ENCODE results near the gene ZNF765.
"Not testable (repeated sequence)": the region's sequence is repeated elsewhere in the genome, so short reads cannot be mapped to it uniquely, and the experiment has no call there.

The ZNF765 gene

GRCh38 chr19:53394974-53395839 lies at the start of gene ZNF765:
Gene ZNF765, plus strand, starts transcription at chr19:53395149. Its CDS starts 2,867 bp downstream, at chr19:53398016.
- DNase-seq (ENCODE audit: low read depth) = peak; percentile 93

- DNase-seq (ENCODE audit: low read depth) = no peak
Observed at GRCh38 chr19:53355739-53356138, 39.2 kb upstream of the ZNF765 start.

GRCh38 chr19:53357821-53358581 lies 36.9 kb upstream of the ZNF765 start:
- DNase-seq (ENCODE audit: low read depth) = no peak

- DNase-seq (ENCODE audit: low read depth) = not testable (repeated sequence)
Observed at GRCh38 chr19:53360056-53360455, 34.9 kb upstream of the ZNF765 start.

DNA sequence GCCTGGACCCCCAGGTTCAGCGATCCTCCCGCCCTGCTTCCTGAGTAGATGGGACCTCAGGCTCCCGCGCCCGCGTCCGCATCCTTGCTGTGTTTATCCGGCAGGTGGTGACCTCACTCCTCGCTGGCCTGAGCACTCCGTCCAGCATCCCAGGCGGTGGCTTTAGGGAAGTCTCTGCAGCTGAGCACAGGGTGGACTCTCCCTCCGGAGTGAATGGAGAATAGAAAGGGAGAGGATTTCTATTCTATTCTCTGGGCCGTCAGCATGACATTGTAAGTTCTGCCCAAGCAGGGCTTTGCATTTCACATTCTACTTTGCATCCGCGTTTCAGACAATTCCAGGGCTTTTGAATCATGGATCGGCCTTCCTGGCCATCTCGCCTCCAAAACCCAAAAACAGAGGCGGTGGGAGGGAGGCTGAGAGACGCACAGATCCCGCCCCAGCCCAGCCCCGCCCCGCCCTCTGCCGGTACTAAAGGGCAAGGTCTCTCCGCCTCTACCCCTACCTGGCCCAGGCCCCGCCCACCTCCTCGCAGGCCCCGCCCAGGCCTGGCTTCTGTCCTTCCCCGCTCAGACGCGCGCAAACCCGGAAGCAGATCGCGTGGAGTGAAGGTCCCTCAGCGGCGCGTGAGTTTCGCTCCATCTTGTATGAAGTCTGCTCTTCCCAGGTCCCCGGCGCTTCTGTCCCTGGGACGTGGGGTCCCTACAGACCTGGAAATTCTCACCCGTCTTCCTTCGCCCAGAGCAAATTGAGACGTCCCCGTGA lies 29.6 kb upstream of the ZNF765 start, which contains the start of gene ZNF525:
Gene ZNF525, plus strand, starts transcription at position 572 of the 765 bp plus-strand sequence. CDS start 6,577 bp downstream, outside the sequence.
- DNase-seq (ENCODE audit: low read depth) = peak; percentile 83

DNA sequence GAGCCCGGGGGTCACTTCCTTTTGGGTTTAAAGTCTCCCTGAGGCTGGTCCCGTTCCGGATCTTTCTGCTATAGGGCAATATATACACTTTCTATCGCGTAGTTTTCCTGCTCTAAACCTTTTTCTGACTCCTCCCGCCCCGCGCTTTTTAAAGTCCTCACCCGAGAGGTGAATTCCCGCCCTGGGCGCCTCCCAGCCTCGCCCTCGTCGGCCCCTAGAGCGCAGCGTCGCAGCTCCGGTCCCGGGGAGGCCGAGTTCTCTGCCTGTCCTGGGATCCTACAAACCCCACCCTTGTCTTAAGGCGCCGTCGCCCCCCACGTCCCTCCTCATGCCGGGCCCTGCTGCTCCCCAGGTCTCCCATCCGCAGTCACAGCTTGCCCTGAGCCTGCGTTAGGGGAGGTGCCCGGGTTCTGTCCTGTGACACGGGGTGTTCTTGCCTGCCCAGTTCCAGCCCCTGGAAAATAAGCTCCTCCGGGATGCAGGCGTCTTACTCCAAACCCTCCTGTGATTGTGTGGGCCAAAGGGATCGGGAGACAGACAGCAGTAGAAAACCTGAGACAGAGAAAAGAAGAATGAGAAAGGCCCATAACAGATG lies 29.0 kb upstream of the ZNF765 start:
- peak; percentile 48 for DNase-seq (ENCODE audit: low read depth)

DNA sequence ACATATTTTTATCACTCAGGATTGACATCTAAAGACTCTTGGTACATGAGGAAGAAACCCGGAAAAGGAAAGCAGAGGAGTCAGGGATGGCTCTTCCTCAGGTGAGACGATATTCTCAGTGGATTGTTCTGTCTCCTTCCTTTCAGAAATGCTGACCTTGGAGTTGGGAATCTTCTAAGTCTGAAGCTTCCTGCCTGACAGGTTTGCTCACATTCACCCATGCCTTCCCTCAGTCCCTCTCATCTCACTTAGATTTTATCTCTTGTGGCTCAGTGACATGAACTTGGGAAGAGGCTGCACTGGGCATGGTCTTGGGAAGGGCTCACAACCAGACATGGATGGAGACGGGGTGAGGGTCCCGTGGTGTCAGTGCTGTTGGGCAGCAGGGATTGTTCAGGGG lies 22.8 kb upstream of the ZNF765 start:
- no peak for DNase-seq (ENCODE audit: low read depth)

GRCh38 chr19:53374288-53374687 lies 20.7 kb upstream of the ZNF765 start:
- DNase-seq (ENCODE audit: low read depth) = no peak

DNA sequence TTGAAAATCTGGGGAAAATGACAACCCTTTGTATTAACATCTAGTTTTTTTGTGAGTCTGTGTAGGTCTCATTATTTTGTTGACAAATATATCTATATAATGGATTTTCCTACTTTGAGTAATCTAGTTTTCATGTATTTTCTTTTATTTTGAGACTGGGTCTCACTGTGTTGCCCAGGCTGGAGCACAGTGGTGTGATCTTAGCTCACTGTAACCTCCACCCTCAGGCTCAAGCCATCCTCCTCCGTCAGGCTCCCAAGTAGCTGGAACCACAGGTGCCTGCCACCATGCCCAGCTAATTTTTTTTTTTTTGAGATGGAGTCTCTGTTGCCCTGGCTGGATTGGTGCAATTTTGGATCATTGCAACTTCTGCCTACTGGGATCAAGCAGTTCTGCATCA lies 20.2 kb upstream of the ZNF765 start:
- DNase-seq (ENCODE audit: low read depth) = no peak

DNA sequence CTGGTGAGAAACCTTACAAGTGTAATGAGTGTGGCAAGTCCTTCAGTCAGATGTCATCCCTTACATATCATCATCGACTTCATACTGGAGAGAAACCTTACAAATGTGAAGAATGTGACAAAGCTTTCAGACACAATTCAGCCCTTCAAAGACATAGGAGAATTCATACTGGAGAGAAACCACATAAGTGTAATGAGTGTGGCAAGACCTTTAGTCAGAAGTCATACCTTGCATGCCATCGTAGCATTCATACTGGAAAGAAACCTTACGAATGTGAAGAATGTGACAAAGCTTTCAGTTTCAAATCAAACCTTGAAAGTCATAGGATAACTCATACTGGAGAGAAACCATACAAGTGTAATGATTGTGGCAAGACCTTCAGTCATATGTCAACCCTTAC lies 13.6 kb upstream of the ZNF765 start:
- no peak for DNase-seq (ENCODE audit: low read depth)

- DNase-seq (ENCODE audit: low read depth) = peak; percentile 16
Observed at GRCh38 chr19:53388168-53388567, 6.8 kb upstream of the ZNF765 start.

DNA sequence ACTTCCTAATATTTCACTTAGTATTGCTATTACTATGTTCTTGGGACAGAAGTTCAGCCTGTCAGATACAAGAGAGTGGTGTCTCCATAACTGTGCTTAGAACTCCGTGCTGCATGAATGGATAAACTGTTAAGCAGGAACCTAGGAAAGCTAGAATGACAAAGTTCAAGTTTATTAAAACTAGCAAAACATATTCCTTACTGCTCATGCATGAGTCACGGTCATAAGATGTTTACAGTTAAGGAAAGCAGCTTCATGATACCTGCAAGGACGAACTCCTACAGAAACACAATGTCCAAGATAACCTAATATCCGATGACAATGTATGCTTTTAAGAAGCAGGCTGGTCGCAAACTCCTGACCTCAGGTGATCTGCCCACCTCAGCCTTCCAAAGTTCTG lies 6.0 kb upstream of the ZNF765 start:
- DNase-seq (ENCODE audit: low read depth) = peak; percentile 20

DNA sequence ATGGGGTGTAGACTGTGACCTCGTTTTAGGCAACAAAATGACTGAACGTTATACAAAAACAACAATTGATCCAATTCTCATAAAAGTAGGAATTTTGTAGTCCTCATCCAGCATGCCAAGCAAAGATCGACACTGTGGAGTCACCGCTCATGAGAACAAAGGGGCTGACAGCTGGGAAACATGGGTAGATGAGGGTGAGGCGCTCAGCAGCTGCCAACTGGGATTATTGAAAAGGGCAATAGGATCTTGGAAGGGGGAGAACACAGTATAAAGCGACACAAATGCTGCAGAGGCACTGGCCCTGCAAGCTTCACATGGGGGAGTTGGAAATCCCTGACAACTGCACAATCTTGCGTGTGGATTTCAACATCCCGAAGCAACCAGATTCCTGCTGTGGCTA lies 5.4 kb upstream of the ZNF765 start:
- no peak for DNase-seq (ENCODE audit: low read depth)

DNA sequence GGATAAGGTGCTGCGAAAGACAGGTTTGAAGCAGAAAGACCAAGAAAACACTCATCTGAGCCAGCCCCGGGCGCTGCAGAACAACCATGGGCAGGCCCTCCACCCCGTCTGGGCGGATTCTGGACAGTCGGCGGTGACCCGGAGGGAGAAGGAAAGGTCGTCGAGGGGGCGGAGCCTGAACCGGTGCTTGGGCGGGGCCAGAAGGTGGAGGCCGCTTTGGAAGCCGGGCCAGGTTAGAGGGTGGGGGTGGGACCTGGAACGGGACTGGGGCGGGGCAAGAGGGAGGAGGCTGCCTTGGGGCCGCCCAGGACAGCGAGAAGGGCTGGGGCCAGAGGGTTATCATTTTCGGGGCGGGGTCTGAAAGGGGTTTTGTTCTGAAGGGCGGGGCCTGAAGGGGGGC lies 5.0 kb upstream of the ZNF765 start:
- no peak for DNase-seq (ENCODE audit: low read depth)

DNA sequence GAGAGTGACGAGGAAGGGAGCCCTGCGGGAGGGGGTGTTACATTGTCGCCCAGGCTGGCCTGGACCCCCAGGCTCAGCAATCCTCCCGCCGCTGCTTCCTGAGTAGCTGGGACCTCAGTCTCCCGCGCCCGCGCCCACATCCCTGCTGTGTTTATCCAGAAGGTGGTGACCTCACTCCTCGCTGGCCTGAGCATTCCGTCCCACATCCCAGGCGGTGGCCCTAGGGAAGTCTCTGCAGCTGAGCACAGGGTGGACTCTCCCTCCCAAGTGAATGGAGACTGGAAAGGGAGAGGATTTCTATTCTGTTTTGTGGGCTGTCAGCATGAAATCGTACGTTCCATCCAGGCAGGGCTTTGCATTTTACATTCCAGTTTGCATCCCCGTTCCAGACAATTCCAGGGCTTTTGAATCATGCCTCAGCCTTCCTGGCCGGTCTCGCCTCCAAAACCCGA lies 401 bp upstream of the ZNF765 start:
- peak; percentile 83 for DNase-seq (ENCODE audit: low read depth)

DNA sequence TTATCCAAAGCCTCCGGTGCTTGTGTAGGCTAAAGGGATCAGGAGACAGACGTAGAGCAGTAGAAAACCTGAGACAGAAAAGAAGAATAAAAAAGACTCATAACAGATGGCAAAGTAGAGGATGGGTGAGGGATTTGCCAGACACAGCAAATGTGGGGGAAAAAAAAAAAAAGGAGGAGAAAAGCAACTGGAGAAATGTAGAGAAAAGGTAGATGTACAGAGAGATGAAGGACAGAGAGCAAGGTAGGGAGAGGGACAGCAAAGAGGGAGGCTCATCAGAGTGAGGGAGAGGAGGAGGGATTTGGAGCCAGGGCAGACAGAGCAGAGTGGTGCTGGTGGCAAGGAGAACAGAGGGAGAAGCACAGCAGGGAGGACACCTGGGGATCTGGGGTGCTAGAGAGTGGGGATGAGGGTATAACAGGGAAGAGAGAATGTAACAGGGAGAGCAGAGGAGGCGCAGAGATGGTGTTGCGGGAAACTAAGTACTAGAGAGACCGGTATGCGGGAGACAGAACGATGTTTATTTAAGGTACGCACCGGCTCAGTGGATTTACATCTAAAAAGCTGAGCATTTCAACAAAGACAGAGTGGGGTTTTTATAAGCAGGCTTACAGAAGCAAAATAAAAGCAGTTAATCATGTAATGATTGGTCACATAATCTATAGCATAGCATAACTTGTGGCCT lies 1.0 kb downstream of the ZNF765 start:
- DNase-seq (ENCODE audit: low read depth) = peak; percentile 4

GRCh38 chr19:53396525-53396868 lies 1.5 kb downstream of the ZNF765 start:
- DNase-seq (ENCODE audit: low read depth) = no peak

DNA sequence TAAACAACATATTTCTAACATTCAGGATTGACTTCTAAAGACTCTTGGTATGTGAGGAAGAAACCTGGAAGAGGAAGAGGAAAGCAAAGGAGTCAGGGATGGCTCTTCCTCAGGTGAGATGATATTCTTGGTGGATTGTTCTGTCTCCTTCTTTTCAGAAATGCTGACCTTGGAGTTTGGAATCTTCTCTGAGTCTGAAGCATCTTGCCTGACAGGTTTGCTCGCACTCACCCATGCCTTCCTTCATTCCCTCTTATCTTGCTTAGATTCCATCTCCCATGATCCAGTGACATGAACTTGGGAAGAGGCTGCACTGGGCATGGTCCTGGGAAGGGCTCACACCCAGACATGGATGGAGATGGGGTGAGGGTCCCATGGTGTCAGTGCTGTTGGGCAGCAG lies 3.0 kb downstream of the ZNF765 start:
- DNase-seq (ENCODE audit: low read depth) = not testable (repeated sequence)

GRCh38 chr19:53409505-53410204 lies 14.7 kb downstream of the ZNF765 start:
- no peak for DNase-seq (ENCODE audit: low read depth)

DNA sequence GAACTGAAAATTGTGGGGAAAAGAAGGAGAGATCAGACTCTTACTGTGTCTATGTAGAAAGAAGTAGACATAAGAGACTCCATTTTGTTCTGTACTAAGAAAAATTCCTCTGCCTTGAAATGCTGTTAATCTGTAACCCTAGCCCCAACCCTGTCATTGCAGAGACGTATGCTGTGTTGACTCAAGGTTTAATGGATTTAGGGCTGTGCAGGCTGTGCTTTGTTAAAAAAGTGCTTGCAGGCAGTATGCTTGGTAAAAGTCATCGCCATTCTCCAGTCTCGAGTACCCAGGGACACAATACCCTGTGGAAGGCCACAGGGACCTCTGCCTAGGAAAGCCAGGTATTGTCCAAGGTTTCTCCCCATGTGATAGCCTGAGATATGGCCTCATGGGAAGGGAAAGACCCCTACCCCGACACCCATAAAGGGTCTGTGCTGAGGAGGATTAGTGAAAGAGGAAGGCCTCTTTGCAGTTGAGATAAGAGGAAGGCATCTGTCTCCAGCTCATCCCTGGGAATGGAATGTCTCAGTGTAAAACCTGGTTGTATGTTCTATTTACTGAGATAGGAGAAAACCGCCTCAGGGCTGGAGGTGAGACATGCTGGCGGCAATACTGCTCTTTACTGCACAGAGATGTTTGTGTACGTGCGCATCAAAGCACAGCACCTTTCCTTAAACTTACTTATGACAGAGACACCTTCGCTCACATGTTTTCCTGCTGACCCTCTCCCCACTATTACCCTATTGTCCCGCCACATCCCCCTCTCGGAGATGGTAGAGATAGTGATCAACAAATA lies 25.8 kb downstream of the ZNF765 start:
- DNase-seq (ENCODE audit: low read depth) = not testable (repeated sequence)
